Breast epithelium (tissue), 3 donors: ENCODE measurements around the gene SEC16A.

ENCODE experiments used
- POLR2A ChIP-seq: fragments of 450-650 bp; IDR thresholded peaks from one replicate; pipeline ENCODE4 v1.6.1; 2016; ENCODE audit warnings: antibody characterized with exemption, mild to moderate bottlenecking, moderate library complexity
- TF ChIP-seq, protein P1 (sequence below), 3 donors: fragments of 450-650 bp; IDR thresholded peaks; one replicate each; pipeline ENCODE4 v1.5.1; 2016 to 2017; ENCODE audit warnings: antibody characterized with exemption in 3 of 3, mild to moderate bottlenecking in 3 of 3, moderate library complexity in 3 of 3

GRCh38 chr9:136470356-136470755 lies 12.5 kb downstream of the SEC16A start:
- TF ChIP-seq, protein P1, sequence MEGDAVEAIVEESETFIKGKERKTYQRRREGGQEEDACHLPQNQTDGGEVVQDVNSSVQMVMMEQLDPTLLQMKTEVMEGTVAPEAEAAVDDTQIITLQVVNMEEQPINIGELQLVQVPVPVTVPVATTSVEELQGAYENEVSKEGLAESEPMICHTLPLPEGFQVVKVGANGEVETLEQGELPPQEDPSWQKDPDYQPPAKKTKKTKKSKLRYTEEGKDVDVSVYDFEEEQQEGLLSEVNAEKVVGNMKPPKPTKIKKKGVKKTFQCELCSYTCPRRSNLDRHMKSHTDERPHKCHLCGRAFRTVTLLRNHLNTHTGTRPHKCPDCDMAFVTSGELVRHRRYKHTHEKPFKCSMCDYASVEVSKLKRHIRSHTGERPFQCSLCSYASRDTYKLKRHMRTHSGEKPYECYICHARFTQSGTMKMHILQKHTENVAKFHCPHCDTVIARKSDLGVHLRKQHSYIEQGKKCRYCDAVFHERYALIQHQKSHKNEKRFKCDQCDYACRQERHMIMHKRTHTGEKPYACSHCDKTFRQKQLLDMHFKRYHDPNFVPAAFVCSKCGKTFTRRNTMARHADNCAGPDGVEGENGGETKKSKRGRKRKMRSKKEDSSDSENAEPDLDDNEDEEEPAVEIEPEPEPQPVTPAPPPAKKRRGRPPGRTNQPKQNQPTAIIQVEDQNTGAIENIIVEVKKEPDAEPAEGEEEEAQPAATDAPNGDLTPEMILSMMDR (IDR thresholded peaks at IDR 0.05) = no peak
- TF ChIP-seq POLR2A = no peak
